GM13977 (cell line): Measurements from ENCODE around the gene GSTCD.
A peak's percentile ranks its signal among the peaks of the same experiment; 100 is the strongest.

Experiments used
- DNase-seq: peaks from one replicate; pipeline ENCODE4 v3.0.0; 2012; ENCODE audit warnings: low spot score
- in situ Hi-C: fragments of 300-500 bp; cut with MboI; formaldehyde crosslinking; loops from one replicate; pipeline ENCODE4 v1.12.0; 2022; ENCODE audit warnings: low sequenced_read_pairs, low pct_unique_long_range_greater_than_20kb, mixed read lengths, inconsistent platforms; ENCODE audit not compliant: unreplicated experiment
- TF ChIP-seq, protein P1 (sequence below): IDR thresholded peaks from 2 replicates; pipeline ENCODE4 v1.5.1; 2012; ENCODE audit warnings: mild to moderate bottlenecking, control low read depth; ENCODE audit not compliant: insufficient read depth; ENCODE audit errors: extremely low read depth, missing control alignments

Gene GSTCD

DNA sequence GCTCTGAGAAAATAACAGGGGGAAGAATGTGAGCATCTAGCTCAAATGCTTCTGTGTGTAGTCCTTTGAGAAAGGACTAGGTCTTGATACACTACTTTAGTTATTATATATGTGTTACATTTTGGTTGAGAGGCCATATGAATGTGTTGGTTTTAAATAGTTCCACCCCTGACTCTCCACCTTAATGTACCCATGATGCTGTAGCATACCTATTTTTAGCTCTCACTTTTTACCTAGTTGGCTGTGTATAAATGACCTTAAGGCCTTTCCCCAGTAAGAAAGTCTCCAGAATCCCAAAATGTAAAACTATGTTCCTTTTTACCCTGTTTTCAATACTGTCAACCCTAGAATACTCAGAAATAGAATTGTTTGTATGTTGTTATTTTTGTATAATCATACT, 166.6 kb downstream of the GSTCD start:
- no peak for DNase-seq
- in situ Hi-C loops: no loop called here
- TF ChIP-seq, protein P1, sequence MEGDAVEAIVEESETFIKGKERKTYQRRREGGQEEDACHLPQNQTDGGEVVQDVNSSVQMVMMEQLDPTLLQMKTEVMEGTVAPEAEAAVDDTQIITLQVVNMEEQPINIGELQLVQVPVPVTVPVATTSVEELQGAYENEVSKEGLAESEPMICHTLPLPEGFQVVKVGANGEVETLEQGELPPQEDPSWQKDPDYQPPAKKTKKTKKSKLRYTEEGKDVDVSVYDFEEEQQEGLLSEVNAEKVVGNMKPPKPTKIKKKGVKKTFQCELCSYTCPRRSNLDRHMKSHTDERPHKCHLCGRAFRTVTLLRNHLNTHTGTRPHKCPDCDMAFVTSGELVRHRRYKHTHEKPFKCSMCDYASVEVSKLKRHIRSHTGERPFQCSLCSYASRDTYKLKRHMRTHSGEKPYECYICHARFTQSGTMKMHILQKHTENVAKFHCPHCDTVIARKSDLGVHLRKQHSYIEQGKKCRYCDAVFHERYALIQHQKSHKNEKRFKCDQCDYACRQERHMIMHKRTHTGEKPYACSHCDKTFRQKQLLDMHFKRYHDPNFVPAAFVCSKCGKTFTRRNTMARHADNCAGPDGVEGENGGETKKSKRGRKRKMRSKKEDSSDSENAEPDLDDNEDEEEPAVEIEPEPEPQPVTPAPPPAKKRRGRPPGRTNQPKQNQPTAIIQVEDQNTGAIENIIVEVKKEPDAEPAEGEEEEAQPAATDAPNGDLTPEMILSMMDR: no peak

DNA sequence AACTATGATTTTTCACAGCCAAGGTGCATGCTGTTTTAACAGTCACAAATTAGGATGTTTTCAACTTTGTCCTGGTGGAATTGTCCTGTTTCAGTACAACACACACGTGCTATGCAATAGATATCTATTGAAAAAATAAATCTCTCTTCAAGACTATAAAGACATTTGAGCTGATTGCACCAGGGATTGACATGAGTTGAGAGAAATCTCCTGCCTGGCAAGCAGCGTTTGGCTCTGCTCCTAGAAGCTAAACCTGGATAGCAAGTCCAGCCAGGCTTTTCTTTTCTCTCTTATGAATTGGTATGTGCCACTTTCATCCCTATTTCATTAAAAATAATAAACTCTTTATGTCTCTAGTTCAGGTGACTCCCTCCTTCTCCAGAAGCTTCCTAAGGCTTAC, 170.1 kb downstream of the GSTCD start:
- TF ChIP-seq, protein P1: no peak
- in situ Hi-C loops: no loop called here
- no peak for DNase-seq

DNA sequence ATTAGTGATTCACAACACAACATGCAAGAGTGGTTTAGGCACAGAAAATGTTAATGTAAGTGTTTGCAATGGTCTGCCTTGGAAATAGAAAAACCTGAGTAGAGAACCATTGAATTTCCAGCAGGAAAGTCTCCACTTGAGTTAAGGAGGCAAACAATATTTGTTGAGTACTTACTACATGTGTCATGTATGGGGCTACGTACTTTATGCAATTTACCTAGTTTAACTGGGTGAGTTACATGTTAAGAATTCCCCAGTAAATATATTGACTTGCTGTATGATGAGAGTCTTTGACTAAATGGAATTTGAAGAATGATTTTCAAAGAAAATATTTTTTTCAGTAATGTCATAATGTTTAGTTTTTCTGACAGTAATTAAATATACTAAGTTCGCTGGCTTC, 178.9 kb downstream of the GSTCD start:
- DNase-seq: no peak
- in situ Hi-C loops: no loop called here

DNA sequence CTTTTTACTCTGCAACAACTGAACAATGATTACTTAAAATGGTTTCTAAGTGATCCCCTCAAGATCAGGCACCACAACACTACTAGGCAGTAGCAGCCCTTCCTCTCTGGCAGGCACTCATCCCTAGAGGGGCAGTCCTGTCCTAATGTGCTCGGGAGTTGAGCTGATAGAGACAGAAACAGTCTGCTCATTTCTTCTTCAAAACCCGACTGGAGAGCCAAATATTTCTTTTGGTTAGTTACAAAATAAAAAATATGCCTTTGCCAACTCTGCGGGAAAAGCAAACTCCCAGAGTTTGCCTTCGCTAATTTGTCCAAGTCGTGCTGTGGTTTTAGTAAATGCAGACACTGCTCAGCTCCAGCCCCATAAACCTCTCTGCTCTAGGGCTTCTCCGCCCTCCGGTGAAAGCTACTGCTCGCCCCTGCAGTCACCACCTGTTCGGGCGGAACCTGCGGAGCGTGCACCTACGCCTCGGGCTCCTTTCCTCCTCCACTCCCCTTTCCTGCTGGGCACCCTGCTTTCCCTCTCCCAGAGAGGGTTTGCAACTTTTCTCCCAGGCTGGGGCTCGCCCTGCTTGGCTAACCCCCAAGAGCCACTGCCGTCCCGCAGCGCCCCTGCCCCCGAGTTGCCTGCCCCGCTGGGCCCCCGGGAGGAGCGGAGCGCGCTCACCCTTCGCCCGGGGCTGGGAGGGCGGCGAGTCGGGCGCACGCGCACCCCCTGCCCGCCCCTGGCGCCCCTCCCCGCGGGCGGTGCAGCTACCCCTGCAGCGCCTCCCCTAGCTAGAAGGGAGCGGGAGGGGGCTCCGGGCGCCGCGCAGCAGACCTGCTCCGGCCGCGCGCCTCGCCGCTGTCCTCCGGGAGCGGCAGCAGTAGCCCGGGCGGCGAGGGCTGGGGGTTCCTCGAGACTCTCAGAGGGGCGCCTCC, 186.3 kb downstream of the GSTCD start, which contains the start of gene NPNT:
NPNT (plus strand) TSS at position 812 of the 923 bp plus-strand sequence. CDS start 182 bp downstream, outside the sequence.
- in situ Hi-C loops: no loop called here
- TF ChIP-seq, protein P1: peak; percentile 1
- peak; percentile 83 for DNase-seq

More for the DNA sequence above, 178.9 kb downstream of the GSTCD start:
- TF ChIP-seq, protein P1: no peak

DNA sequence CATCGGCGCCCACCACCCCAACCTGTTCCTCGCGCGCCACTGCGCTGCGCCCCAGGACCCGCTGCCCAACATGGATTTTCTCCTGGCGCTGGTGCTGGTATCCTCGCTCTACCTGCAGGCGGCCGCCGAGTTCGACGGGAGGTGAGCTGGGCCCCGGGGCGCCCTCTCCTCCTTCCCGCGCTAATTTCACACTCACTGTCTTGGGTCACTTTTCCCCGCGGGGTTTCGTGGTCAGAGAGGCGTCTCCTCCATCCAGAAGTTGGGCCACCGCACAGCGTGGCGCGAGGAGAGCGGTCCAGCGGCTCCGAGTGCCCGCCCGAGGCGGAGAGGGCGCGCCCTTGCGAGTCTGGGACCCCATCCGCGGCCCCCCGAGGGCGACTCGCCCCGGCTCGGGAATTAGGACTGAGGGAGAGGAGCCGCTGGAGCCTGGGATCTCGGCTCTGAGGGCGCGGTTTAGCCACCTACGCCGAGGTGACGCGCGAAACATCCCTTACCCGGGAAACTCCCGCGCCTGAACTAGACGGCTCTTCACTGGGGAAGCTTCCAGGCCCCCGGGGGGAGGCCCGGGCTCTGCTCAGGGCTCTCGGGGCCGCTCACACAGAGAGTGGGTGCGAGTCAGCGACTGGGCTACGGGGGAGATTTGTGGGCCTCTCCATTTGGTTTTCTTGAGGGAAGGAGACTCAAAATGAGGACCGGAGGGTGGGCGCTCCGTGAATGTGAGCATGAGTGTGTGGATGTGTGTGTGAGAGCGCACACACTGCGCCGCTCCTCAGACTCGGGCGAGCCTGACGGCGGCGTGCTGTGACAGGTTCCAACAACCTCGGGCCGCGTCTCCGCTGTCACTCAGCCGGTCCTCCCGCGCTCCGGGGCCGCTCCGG, 187.2 kb downstream of the GSTCD start:
- TF ChIP-seq, protein P1: no peak
- in situ Hi-C loops: no loop called here
- DNase-seq: peak; percentile 56

DNA sequence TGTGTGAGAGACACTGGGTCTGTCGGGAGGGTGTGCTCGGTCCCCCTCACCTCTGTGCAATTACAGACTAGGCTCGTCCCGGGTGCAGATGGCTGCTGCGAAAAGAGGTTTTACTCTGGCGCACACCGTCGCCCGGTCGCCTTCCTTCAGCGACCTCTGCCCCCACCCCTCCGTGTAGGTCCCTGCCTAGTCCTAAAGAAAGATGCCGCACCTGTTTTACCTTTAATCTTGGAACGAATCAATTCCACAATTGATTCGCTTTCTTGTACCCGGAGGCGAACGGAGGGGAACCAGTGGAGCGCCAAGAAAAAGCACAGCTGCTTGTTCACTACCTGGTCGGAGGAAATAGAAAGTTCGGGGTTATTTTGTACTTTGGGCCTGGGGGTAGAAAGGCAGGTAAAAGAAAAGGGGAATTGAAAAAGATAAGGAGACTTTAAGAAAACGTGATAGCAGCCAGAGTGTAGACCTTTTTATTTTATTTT, 187.9 kb downstream of the GSTCD start:
- TF ChIP-seq, protein P1: no peak
- in situ Hi-C loops: no loop called here
- DNase-seq: peak; percentile 33
